Panc1 (cell line): Measurements from ENCODE around the gene P2RY12.

Source experiments
- CTCF ChIP-seq: fragments of 450-650 bp; IDR thresholded peaks from 2 replicates; pipeline ENCODE4 v1.5.1; 2017; ENCODE audit warnings: mild to moderate bottlenecking
- POLR2AphosphoS5 ChIP-seq: IDR thresholded peaks from 2 replicates; pipeline ENCODE4 v1.6.1; 2012; ENCODE audit warnings: mild to moderate bottlenecking, low read depth, low read length, moderate library complexity

- TF ChIP-seq CTCF (no peak), POLR2AphosphoS5 (no peak)
Observed at GRCh38 chr3:151351648-151352047, 32.9 kb downstream of the P2RY12 start.
